DOHH2 (cell line): Measurements from ENCODE around the gene HTR6.

Experiments used
- H3F3A ChIP-seq: fragments of 200-600 bp; sonication (generic), shearing (Covaris generic); 2 replicates; pipeline ENCODE4 v1.6.0; 2016; ENCODE audit warnings: antibody characterized with exemption, mild to moderate bottlenecking; ENCODE audit not compliant: control insufficient read depth, insufficient read depth
- H3K27ac ChIP-seq: fragments of 200-600 bp; sonication (generic); 2 replicates; pipeline ENCODE4 v1.5.1; 2014; ENCODE audit warnings: low read depth, mild to moderate bottlenecking, low read length, moderate library complexity
- H3K27me3 ChIP-seq: fragments of 200-600 bp; sonication (generic); 2 replicates; pipeline ENCODE4 v1.6.1; 2014; ENCODE audit warnings: mild to moderate bottlenecking, low read length, mixed read lengths; ENCODE audit not compliant: control insufficient read depth
- H3K36me3 ChIP-seq: fragments of 200-600 bp; sonication (generic); 2 replicates; pipeline ENCODE4 v1.6.1; 2014; ENCODE audit warnings: mild to moderate bottlenecking, low read length, moderate library complexity, mixed read lengths; ENCODE audit not compliant: control insufficient read depth
- H3K4me1 ChIP-seq: fragments of 200-600 bp; sonication (generic); 2 replicates; pipeline ENCODE4 v1.6.1; 2014; ENCODE audit warnings: mild to moderate bottlenecking, low read length, mixed read lengths; ENCODE audit not compliant: control insufficient read depth
- H3K4me2 ChIP-seq: fragments of 200-600 bp; sonication (generic); 2 replicates; pipeline ENCODE4 v1.6.0; 2014; ENCODE audit warnings: mild to moderate bottlenecking, low read length, moderate library complexity
- H3K4me3 ChIP-seq: fragments of 200-600 bp; sonication (generic); 2 replicates; pipeline ENCODE4 v1.5.1; 2014; ENCODE audit warnings: mild to moderate bottlenecking, low read length, mixed read lengths
- H3K79me2 ChIP-seq: fragments of 200-600 bp; sonication (generic); 2 replicates; pipeline ENCODE4 v1.6.1; 2014; ENCODE audit warnings: mild to moderate bottlenecking, low read length, mixed read lengths; ENCODE audit not compliant: control insufficient read depth
- H3K9me2 ChIP-seq: fragments of 200-600 bp; sonication (generic); replicated peaks from 2 replicates; pipeline ENCODE4 v1.6.1; 2014; ENCODE audit warnings: mild to moderate bottlenecking, low read length, mixed read lengths; ENCODE audit not compliant: control insufficient read depth
- H3K9me3 ChIP-seq: fragments of 200-600 bp; sonication (generic); 2 replicates; pipeline ENCODE4 v1.6.1; 2014; ENCODE audit warnings: antibody characterized with exemption, low read length, mixed read lengths; ENCODE audit not compliant: control insufficient read depth, insufficient read depth
- H4K20me1 ChIP-seq: fragments of 200-600 bp; sonication (generic); 2 replicates; pipeline ENCODE4 v1.6.0; 2014; ENCODE audit warnings: low read depth, mild to moderate bottlenecking, antibody characterized with exemption, low read length, moderate library complexity; ENCODE audit not compliant: control insufficient read depth, insufficient read depth
- EZH2phosphoT487 ChIP-seq: fragments of 200-600 bp; sonication (generic); IDR thresholded peaks from 2 replicates; pipeline ENCODE4 v1.6.1; 2017; ENCODE audit warnings: borderline replicate concordance, mild to moderate bottlenecking, antibody characterized with exemption, low read length, moderate library complexity, mixed read lengths
- TF ChIP-seq, protein P1 (sequence below): fragments of 200-600 bp; sonication (generic); IDR thresholded peaks from one replicate; pipeline ENCODE4 v1.5.1; 2014; ENCODE audit warnings: antibody characterized with exemption, mild to moderate bottlenecking, low read depth, low read length; ENCODE audit not compliant: poor library complexity, severe bottlenecking

HTR6 gene

DNA sequence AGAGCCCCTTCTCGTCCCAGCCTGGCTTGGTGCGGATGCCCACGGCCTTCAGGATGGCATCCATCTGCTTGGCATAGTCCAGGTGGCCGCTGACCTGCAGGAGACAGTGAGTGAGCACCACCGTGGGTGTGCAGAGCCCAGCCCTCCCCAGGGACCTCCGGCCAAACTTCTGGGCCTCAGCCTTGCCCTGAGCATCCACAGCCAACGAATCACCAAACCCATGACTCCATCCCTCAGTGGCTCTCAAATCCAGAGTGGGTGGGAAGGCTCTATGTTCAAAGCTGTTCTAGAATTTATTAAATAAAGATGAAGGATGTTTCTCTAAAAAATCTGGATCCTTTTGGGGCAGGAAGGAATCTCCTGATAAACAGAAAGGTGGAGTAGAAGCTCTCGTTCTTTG, 18.7 kb downstream of the HTR6 start:
- Histone ChIP-seq H3K4me1 (no peaks in the 10 kb centered on the region), H3K4me3 (no peak overlapping the region), H3K4me2 (no peak overlapping the region), H3F3A (no peaks in the 10 kb centered on the region), H4K20me1 (no peaks in the 10 kb centered on the region), H3K9me2 (no peaks in the 10 kb centered on the region), H3K79me2 (no peaks in the 10 kb centered on the region), H3K27me3 (no peaks in the 10 kb centered on the region), H3K36me3 (no peaks in the 10 kb centered on the region), H3K9me3 (no peaks in the 10 kb centered on the region), H3K27ac (no peak overlapping the region)
- TF ChIP-seq EZH2phosphoT487: no peak
- TF ChIP-seq, protein P1, sequence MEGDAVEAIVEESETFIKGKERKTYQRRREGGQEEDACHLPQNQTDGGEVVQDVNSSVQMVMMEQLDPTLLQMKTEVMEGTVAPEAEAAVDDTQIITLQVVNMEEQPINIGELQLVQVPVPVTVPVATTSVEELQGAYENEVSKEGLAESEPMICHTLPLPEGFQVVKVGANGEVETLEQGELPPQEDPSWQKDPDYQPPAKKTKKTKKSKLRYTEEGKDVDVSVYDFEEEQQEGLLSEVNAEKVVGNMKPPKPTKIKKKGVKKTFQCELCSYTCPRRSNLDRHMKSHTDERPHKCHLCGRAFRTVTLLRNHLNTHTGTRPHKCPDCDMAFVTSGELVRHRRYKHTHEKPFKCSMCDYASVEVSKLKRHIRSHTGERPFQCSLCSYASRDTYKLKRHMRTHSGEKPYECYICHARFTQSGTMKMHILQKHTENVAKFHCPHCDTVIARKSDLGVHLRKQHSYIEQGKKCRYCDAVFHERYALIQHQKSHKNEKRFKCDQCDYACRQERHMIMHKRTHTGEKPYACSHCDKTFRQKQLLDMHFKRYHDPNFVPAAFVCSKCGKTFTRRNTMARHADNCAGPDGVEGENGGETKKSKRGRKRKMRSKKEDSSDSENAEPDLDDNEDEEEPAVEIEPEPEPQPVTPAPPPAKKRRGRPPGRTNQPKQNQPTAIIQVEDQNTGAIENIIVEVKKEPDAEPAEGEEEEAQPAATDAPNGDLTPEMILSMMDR: no peak

DNA sequence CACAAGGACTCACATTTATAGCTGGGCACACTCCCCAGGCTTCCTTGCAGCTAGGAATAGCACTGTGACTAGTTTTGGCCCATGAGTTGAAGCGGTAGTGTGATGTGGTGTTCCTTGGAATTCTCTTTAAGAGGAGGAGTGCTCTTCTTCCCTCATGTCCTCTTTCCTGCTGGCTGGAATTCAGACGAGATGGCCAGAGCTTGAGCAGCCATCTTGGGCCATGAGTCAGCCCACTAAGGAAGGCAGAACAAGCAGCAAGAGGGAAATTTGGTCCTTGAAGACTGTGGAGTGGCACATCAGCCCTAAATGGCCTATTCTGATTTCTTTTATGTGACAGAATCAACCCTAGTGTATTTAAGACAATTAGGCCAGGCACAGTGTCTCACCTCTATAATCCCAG, 20.0 kb downstream of the HTR6 start:
- no peak overlapping the region for H3K4me3 ChIP-seq

DNA sequence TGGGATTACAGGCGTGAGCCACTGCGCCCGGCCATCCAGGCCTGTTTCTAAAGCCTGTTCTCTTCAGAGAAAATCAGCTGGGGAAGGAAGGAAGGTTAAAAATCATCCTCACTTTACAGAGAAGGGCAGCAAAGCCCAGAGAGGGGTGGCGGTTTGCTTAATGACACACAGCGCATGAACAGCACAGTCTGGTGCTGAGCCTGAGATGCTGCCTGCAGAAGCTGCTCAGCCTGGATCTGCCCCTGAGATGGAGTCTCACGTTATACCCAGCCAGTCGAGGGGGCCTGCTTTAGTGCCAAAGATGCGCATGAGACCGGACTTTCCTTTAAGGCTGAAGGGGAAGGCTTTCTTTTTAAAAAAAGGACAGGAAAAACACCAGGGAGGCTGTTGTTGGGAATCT, 21.3 kb downstream of the HTR6 start:
- H4K20me1 ChIP-seq: no peaks in the 10 kb centered on the region
- no peak overlapping the region for H3K27ac ChIP-seq
- no peaks in the 10 kb centered on the region for H3F3A ChIP-seq
- no peaks in the 10 kb centered on the region for H3K79me2 ChIP-seq
- H3K9me3 ChIP-seq: peaks cover 21% of the 10 kb centered on the region; the same call in 1 of the 2 replicates
- no peak overlapping the region for H3K4me2 ChIP-seq
- H3K36me3 ChIP-seq: no peaks in the 10 kb centered on the region
- H3K9me2 ChIP-seq: no peaks in the 10 kb centered on the region
- H3K4me3 ChIP-seq: no peak overlapping the region
- TF ChIP-seq, protein P1: no peak
- no peak for TF ChIP-seq EZH2phosphoT487
- no peaks in the 10 kb centered on the region for H3K27me3 ChIP-seq
- H3K4me1 ChIP-seq: no peaks in the 10 kb centered on the region

More for the DNA sequence above, 20.0 kb downstream of the HTR6 start:
- H3K4me1 ChIP-seq: no peaks in the 10 kb centered on the region
- no peaks in the 10 kb centered on the region for H4K20me1 ChIP-seq
- no peak overlapping the region for H3K27ac ChIP-seq
- H3K36me3 ChIP-seq: no peaks in the 10 kb centered on the region
- peaks cover 12% of the 10 kb centered on the region; the same call in 1 of the 2 replicates for H3K9me3 ChIP-seq
- H3K27me3 ChIP-seq: no peaks in the 10 kb centered on the region
- H3K9me2 ChIP-seq: no peaks in the 10 kb centered on the region
- H3K79me2 ChIP-seq: no peaks in the 10 kb centered on the region
- H3F3A ChIP-seq: no peaks in the 10 kb centered on the region
- H3K4me2 ChIP-seq: no peak overlapping the region
- TF ChIP-seq, protein P1: no peak
- no peak for TF ChIP-seq EZH2phosphoT487
